ENCODE measurements around the gene RNF111. TPM values are rescaled to one million over a fixed set of nuclear protein-coding genes. Genes with fewer than 3 reads are reported as not detected.

Gene RNF111
- total RNA-seq: 19.4 and 20.7 TPM in 2 replicates

DNA sequence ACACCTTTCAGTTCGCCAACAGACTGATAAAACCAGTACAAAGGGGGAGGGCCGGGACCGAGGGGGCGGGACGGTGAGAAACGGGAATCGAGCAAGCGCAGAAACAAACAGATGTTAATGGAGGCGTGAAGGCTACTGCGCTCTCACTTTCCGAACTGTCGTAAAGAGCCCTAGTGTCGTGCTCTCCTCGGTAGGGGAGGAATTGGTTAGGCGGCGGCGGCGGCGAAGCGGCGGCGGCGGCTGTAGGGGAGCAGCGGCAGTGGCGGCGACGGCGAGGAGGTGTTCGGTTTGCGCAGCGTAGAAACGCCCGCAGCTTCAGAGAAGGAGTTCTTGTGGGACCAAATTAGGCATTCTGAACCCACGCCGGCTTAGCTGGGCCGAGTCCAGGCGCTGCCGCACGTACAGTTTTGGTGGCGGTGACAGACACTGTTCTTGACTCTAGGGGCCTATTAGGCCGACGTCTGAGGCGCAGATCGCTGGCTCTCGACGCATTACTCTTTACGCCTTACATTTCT, at the start of gene RNF111:
Gene RNF111, plus strand, starts transcription at position 173 of the 515 bp plus-strand sequence. CDS start 43,160 bp downstream, outside the sequence.

DNA sequence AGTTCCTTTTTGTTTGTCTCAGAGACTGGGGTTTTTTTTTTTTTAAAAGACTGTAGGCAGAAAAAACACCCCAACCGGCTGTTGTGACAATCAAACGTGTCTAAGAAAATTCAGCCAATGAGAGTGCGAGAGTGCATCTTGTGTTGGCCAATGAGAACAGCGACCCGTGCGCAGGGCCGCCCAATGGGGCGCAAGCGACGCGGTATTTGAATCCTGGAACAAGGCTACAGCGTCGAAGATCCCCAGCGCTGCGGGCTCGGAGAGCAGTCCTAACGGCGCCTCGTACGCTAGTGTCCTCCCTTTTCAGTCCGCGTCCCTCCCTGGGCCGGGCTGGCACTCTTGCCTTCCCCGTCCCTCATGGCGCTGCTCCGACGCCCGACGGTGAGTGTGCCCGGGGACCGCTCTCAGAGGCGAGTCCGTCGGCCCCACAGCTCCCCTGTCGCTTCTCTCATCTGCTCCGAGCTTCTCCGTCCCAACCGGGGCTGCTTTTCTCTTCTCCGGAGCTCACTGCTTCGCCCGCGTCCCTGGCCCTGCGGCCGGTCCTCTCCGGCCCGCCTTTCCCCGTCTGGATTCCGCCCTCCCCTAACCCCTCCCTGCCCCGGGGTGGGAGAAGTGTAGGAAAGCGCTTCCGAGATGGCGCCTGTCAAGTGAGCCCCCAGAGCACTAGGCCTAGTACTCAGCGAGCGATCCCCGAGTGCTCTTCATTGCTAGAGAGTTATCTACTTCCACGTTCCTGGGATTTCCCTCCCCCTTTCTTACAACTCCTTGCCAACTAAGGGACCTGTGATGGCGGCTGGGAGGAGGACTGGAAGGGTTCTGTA, 117.7 kb downstream of the RNF111 start, which contains the start of gene CCNB2:
Gene CCNB2, plus strand, starts transcription at position 235 of the 821 bp plus-strand sequence. Its CDS starts 123 bp downstream, at position 358.

Other genes starting within 250 kb of the RNF111 start
- 149 and 201 TPM in 2 replicates for gene ADAM10, start 238.0 kb upstream of the RNF111 start, total RNA-seq
- 23.5 and 24.4 TPM in 2 replicates for gene MINDY2, start 216.4 kb upstream of the RNF111 start, total RNA-seq
- 47.1 and 75.8 TPM in 2 replicates for gene SLTM, start 54.0 kb upstream of the RNF111 start, total RNA-seq
- gene CCNB2, start 117.5 kb downstream of the RNF111 start, total RNA-seq: 5.1 and 71.3 TPM in 2 replicates
- not detected in 2 replicates for gene LDHAL6B, start 219.2 kb downstream of the RNF111 start, total RNA-seq

All from smooth muscle cell of trachea (primary cell).